Fibroblast of lung (primary cell): ENCODE data around the gene GRPEL2.

Experiments used
- CTCF ChIP-seq, 2 donors: IDR thresholded peaks in 1 of 2; conservative IDR thresholded peaks in 1 of 2; 1 replicate in 1 of 2; 2 replicates in 1 of 2; pipeline ENCODE4 v1.5.1; 2011 to 2012; ENCODE audit warnings: low read length in 2 of 2, control low read depth in 1 of 2, inconsistent platforms in 1 of 2, low read depth in 1 of 2, mild to moderate bottlenecking in 1 of 2
- EZH2 ChIP-seq: IDR thresholded peaks from 2 replicates; pipeline ENCODE4 v1.5.1; 2012; ENCODE audit warnings: low read length, control low read depth, mild to moderate bottlenecking; ENCODE audit errors: missing control alignments

GRCh38 chr5:149376711-149377447, 31.6 kb downstream of the GRPEL2 start:
- no peak for TF ChIP-seq CTCF (conservative IDR thresholded peaks at IDR 0.05 in 1 of 2, IDR thresholded peaks at IDR 0.05 in 1 of 2; ENCODE audit: low read depth in 1 of 2, low read length in 2 of 2)
- no peak for TF ChIP-seq EZH2
